Measurements from ENCODE around the gene ZNF580.

Gene ZNF580

GRCh38 chr19:55613930-55614710, 26.7 kb upstream of the ZNF580 start:
- no peaks in the 10 kb centered on the region for H3K27me3 Mint-ChIP-seq (ENCODE audit: low read depth)
- no peak overlapping the region for H3K4me3 Mint-ChIP-seq
- peaks cover 29% of the 10 kb centered on the region for H3K36me3 Mint-ChIP-seq (ENCODE audit: low read depth)
- H3K4me1 Mint-ChIP-seq (ENCODE audit: low read depth): peaks cover 2% of the 10 kb centered on the region
- H3K27ac Mint-ChIP-seq: no peak overlapping the region
- H3K9me3 Mint-ChIP-seq: no peaks in the 10 kb centered on the region
- DNase-seq (ENCODE audit: low spot score): no peak

- no peaks in the 10 kb centered on the region for H3K9me3 Mint-ChIP-seq
- H3K27ac Mint-ChIP-seq: no peak overlapping the region
- H3K4me1 Mint-ChIP-seq (ENCODE audit: low read depth): peaks cover 2% of the 10 kb centered on the region
- H3K27me3 Mint-ChIP-seq (ENCODE audit: low read depth): no peaks in the 10 kb centered on the region
- H3K36me3 Mint-ChIP-seq (ENCODE audit: low read depth): peaks cover 22% of the 10 kb centered on the region
- DNase-seq (ENCODE audit: low spot score): no peak
- no peak overlapping the region for H3K4me3 Mint-ChIP-seq
Observed at GRCh38 chr19:55614711-55615542, 25.9 kb upstream of the ZNF580 start.

GRCh38 chr19:55615543-55616394, 25.0 kb upstream of the ZNF580 start:
- Mint-ChIP-seq H3K27ac (no peak overlapping the region), H3K4me1 (ENCODE audit: low read depth) (peaks cover 5% of the 10 kb centered on the region), H3K9me3 (no peaks in the 10 kb centered on the region), H3K27me3 (ENCODE audit: low read depth) (no peaks in the 10 kb centered on the region), H3K36me3 (ENCODE audit: low read depth) (peaks cover 24% of the 10 kb centered on the region), H3K4me3 (no peak overlapping the region)
- no peak for DNase-seq (ENCODE audit: low spot score)

- Mint-ChIP-seq H3K27ac (no peak overlapping the region), H3K27me3 (ENCODE audit: low read depth) (no peaks in the 10 kb centered on the region), H3K36me3 (ENCODE audit: low read depth) (peaks cover 23% of the 10 kb centered on the region), H3K9me3 (no peaks in the 10 kb centered on the region), H3K4me3 (no peak overlapping the region), H3K4me1 (ENCODE audit: low read depth) (peaks cover 5% of the 10 kb centered on the region)
- no peak for DNase-seq (ENCODE audit: low spot score)
Observed at GRCh38 chr19:55616395-55616875, 24.4 kb upstream of the ZNF580 start.

- no peaks in the 10 kb centered on the region for H3K9me3 Mint-ChIP-seq
- H3K27me3 Mint-ChIP-seq (ENCODE audit: low read depth): no peaks in the 10 kb centered on the region
- peaks cover 23% of the 10 kb centered on the region for H3K36me3 Mint-ChIP-seq (ENCODE audit: low read depth)
- no peak for DNase-seq (ENCODE audit: low spot score)
- H3K27ac Mint-ChIP-seq: no peak overlapping the region
- H3K4me3 Mint-ChIP-seq: no peak overlapping the region
- H3K4me1 Mint-ChIP-seq (ENCODE audit: low read depth): peaks cover 5% of the 10 kb centered on the region
Observed at GRCh38 chr19:55617426-55617825, 23.4 kb upstream of the ZNF580 start.

GRCh38 chr19:55618426-55618825, 22.4 kb upstream of the ZNF580 start:
- Mint-ChIP-seq H3K4me3 (no peak overlapping the region), H3K9me3 (no peaks in the 10 kb centered on the region), H3K36me3 (ENCODE audit: low read depth) (peaks cover 16% of the 10 kb centered on the region), H3K4me1 (ENCODE audit: low read depth) (peaks cover 7% of the 10 kb centered on the region), H3K27ac (no peak overlapping the region), H3K27me3 (ENCODE audit: low read depth) (no peaks in the 10 kb centered on the region)
- no peak for DNase-seq (ENCODE audit: low spot score)

GRCh38 chr19:55619286-55619685, 21.5 kb upstream of the ZNF580 start:
- Mint-ChIP-seq H3K27ac (no peak overlapping the region), H3K36me3 (ENCODE audit: low read depth) (peaks cover 16% of the 10 kb centered on the region), H3K4me3 (no peak overlapping the region), H3K27me3 (ENCODE audit: low read depth) (no peaks in the 10 kb centered on the region), H3K4me1 (ENCODE audit: low read depth) (peaks cover 13% of the 10 kb centered on the region), H3K9me3 (peaks cover 3% of the 10 kb centered on the region)
- no peak for DNase-seq (ENCODE audit: low spot score)

GRCh38 chr19:55620410-55621204, 20.2 kb upstream of the ZNF580 start:
- Mint-ChIP-seq H3K9me3 (peaks cover 3% of the 10 kb centered on the region), H3K4me1 (ENCODE audit: low read depth) (peaks cover 19% of the 10 kb centered on the region), H3K36me3 (ENCODE audit: low read depth) (peaks cover 16% of the 10 kb centered on the region), H3K27ac (peak overlapping the region; percentile 36), H3K4me3 (no peak overlapping the region), H3K27me3 (ENCODE audit: low read depth) (no peaks in the 10 kb centered on the region)
- no peak for DNase-seq (ENCODE audit: low spot score)

- DNase-seq (ENCODE audit: low spot score): no peak
- Mint-ChIP-seq H3K9me3 (peaks cover 3% of the 10 kb centered on the region), H3K27ac (no peak overlapping the region), H3K36me3 (ENCODE audit: low read depth) (peaks cover 16% of the 10 kb centered on the region), H3K4me1 (ENCODE audit: low read depth) (peaks cover 23% of the 10 kb centered on the region), H3K27me3 (ENCODE audit: low read depth) (no peaks in the 10 kb centered on the region), H3K4me3 (no peak overlapping the region)
Observed at GRCh38 chr19:55621205-55621672, 19.6 kb upstream of the ZNF580 start.

- DNase-seq (ENCODE audit: low spot score): no peak
- Mint-ChIP-seq H3K27me3 (ENCODE audit: low read depth) (peaks cover under 1% of the 10 kb centered on the region), H3K9me3 (peaks cover 3% of the 10 kb centered on the region), H3K4me1 (ENCODE audit: low read depth) (peaks cover 27% of the 10 kb centered on the region), H3K27ac (no peak overlapping the region), H3K36me3 (ENCODE audit: low read depth) (peaks cover 15% of the 10 kb centered on the region), H3K4me3 (no peak overlapping the region)
Observed at GRCh38 chr19:55621673-55622231, 19.1 kb upstream of the ZNF580 start.

- DNase-seq (ENCODE audit: low spot score): no peak
- H3K4me1 Mint-ChIP-seq (ENCODE audit: low read depth): peaks cover 33% of the 10 kb centered on the region
- peaks cover 10% of the 10 kb centered on the region for H3K36me3 Mint-ChIP-seq (ENCODE audit: low read depth)
- H3K9me3 Mint-ChIP-seq: peaks cover 3% of the 10 kb centered on the region
- peaks cover 4% of the 10 kb centered on the region for H3K27me3 Mint-ChIP-seq (ENCODE audit: low read depth)
- no peak overlapping the region for H3K27ac Mint-ChIP-seq
- no peak overlapping the region for H3K4me3 Mint-ChIP-seq
Observed at GRCh38 chr19:55622242-55622969, 18.4 kb upstream of the ZNF580 start.

- Mint-ChIP-seq H3K4me3 (no peak overlapping the region), H3K4me1 (ENCODE audit: low read depth) (peaks cover 33% of the 10 kb centered on the region), H3K27me3 (ENCODE audit: low read depth) (peaks cover 7% of the 10 kb centered on the region), H3K27ac (no peak overlapping the region), H3K36me3 (ENCODE audit: low read depth) (peaks cover 9% of the 10 kb centered on the region), H3K9me3 (peaks cover 3% of the 10 kb centered on the region)
- no peak for DNase-seq (ENCODE audit: low spot score)
Observed at GRCh38 chr19:55623130-55623529, 17.7 kb upstream of the ZNF580 start.
